Neural crest cell (in vitro differentiated cells): Measurements from ENCODE around the gene KRTAP6-2. TPM values are rescaled to one million over a fixed set of nuclear protein-coding genes. Genes with fewer than 3 reads are reported as not detected.

ENCODE experiments used
- DNase-seq: peaks from one replicate; pipeline ENCODE4 v3.0.0; 2021; ENCODE audit warnings: low read depth, mixed read lengths, low spot score
- H3K27ac Mint-ChIP-seq: one replicate; pipeline ENCODE4 v1.8.0; 2021; ENCODE audit warnings: mild to moderate bottlenecking, mixed read lengths; ENCODE audit not compliant: unreplicated experiment
- H3K27me3 Mint-ChIP-seq: 2 replicates; pipeline ENCODE4 v1.8.0; 2021; ENCODE audit warnings: low read depth, mild to moderate bottlenecking, mixed read lengths
- H3K36me3 Mint-ChIP-seq: 2 replicates; pipeline ENCODE4 v1.8.0; 2021; ENCODE audit warnings: low read depth, mild to moderate bottlenecking, mixed read lengths
- H3K4me1 Mint-ChIP-seq: 2 replicates; pipeline ENCODE4 v1.8.0; 2021; ENCODE audit warnings: mixed read lengths
- H3K4me3 Mint-ChIP-seq: one replicate; pipeline ENCODE4 v1.8.0; 2021; ENCODE audit warnings: mild to moderate bottlenecking, mixed read lengths
- H3K9me3 Mint-ChIP-seq: 2 replicates; pipeline ENCODE4 v1.8.0; 2021; ENCODE audit warnings: mixed read lengths
- CTCF ChIP-seq: fragments of 200-600 bp; sonication (generic); conservative IDR thresholded peaks from 2 replicates; pipeline ENCODE4 v1.5.0; 2021; ENCODE audit warnings: antibody characterized with exemption, mild to moderate bottlenecking
- total RNA-seq: library from RNA; stranded (reverse); gene quantifications from 2 replicates; pipeline ENCODE4 v1.2.1, GENCODE V29; 2021

Gene KRTAP6-2
- total RNA-seq, 1 donor from 2014 or later, result not detected

DNA sequence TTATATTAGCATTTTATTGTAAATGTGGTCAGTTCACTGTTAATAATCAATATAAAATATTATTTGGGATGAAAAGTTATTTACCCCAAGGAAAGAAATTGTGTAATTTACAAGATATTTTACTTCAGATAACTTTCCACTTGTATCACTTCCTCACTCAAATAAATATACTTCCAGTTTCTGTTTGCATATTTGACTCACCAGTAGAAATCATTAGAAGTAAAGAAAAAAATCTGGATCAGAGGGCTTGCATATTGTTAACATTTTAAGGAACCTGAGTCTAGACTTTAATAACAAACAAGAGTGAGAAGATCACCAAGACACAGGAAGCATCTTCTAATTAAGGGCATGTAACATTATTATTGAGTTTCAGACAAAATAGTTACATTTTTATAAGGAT lies 21.4 kb upstream of the KRTAP6-2 start:
- no peaks in the 10 kb centered on the region for H3K4me1 Mint-ChIP-seq
- H3K4me3 Mint-ChIP-seq, result no peak overlapping the region
- peaks cover 8% of the 10 kb centered on the region for H3K9me3 Mint-ChIP-seq
- H3K27ac Mint-ChIP-seq, result no peak overlapping the region
- TF ChIP-seq CTCF, result no peak
- no peaks in the 10 kb centered on the region for H3K27me3 Mint-ChIP-seq
- no peak for DNase-seq
- no peaks in the 10 kb centered on the region for H3K36me3 Mint-ChIP-seq

- H3K4me3 Mint-ChIP-seq, result no peak within 1 kb of the TSS
- H3K9me3 Mint-ChIP-seq, result peaks cover 6% of the 10 kb centered on the region
- no peak within 1 kb of the TSS for H3K27ac Mint-ChIP-seq
- no peak for DNase-seq
- no peaks in the 10 kb centered on the region for H3K27me3 Mint-ChIP-seq
- no peak for TF ChIP-seq CTCF
- H3K4me1 Mint-ChIP-seq, result no peaks in the 10 kb centered on the region
- H3K36me3 Mint-ChIP-seq, result peaks cover 2% of the 10 kb centered on the region
These were observed 17.4 kb upstream of the KRTAP6-2 start, which contains the start of gene KRTAP20-1 for GRCh38 chr21:30616125-30616524. TSS of gene KRTAP20-1 (plus strand) at chr21:30616425. CDS start at chr21:30616455, 30 bp downstream.

DNA sequence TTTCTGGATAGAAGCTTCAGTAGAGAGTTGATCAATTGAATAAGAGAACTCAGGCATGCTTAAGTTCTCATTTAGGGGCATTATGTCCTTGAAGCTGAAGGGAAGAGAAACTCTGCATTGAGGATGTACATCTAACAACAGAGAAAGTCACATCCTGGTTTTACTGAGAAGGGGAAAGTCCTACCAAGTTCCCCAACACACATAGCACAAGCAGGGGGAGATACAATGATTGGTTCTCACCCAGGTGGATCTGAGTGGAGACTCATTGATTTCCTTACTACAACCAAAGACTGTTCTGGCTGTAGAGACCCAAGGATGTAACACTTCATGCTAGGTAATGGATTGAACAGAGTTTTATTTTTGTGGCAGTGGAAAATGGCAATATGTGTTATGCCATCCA lies 16.5 kb upstream of the KRTAP6-2 start:
- Mint-ChIP-seq H3K27me3 (no peaks in the 10 kb centered on the region), H3K27ac (no peak overlapping the region), H3K9me3 (peaks cover 15% of the 10 kb centered on the region), H3K36me3 (peaks cover 2% of the 10 kb centered on the region), H3K4me3 (no peak overlapping the region), H3K4me1 (no peaks in the 10 kb centered on the region)
- no peak for TF ChIP-seq CTCF
- DNase-seq, result no peak

DNA sequence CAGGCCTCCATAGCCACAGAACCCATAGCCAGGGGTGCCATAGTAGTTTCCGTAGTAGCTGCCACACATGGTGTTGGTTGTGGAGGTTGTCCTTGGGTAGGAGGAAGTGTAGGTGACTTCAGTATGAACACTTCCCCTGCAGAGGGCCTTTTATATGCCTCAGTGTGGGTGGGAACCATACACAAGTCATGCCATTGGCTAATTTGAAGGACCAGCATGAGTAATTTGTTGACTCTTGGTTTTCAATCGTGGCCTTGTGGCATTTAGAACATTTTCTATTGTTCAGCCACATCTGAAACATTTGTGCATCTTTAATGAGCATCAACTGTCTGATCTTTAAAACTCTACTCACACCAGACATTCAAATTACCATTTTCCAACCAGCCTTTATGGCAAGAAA lies 15.1 kb upstream of the KRTAP6-2 start, which contains the start of gene KRTAP6-1:
KRTAP6-1 (minus strand) TSS at position 95 of the 400 bp plus-strand sequence; CDS start at position 69, 26 bp downstream.
- no peaks in the 10 kb centered on the region for H3K4me1 Mint-ChIP-seq
- no peak within 1 kb of the TSS for H3K4me3 Mint-ChIP-seq
- DNase-seq, result no peak
- TF ChIP-seq CTCF, result no peak
- peaks cover 2% of the 10 kb centered on the region for H3K36me3 Mint-ChIP-seq
- no peaks in the 10 kb centered on the region for H3K27me3 Mint-ChIP-seq
- no peak within 1 kb of the TSS for H3K27ac Mint-ChIP-seq
- peaks cover 16% of the 10 kb centered on the region for H3K9me3 Mint-ChIP-seq

DNA sequence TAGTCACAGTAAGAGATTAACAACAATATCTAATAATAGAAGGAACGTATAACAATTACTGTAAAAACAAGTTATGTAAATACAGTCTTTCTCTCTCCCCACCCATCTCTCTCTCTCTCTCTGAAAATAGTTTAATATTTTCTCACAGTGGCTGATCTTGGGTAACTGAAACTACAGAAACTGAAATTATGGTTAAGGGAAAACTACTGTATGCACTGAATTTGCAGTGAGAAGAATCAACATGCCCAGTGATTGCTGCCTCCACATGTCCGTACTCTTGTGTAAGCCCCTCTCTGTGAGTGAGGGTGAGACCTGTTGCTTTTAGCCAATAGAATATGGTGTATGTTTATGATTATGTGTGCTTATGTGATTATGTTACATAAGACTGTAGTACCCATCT lies 13.4 kb upstream of the KRTAP6-2 start:
- no peak for DNase-seq
- no peak overlapping the region for H3K27ac Mint-ChIP-seq
- no peaks in the 10 kb centered on the region for H3K27me3 Mint-ChIP-seq
- H3K4me1 Mint-ChIP-seq, result no peaks in the 10 kb centered on the region
- H3K36me3 Mint-ChIP-seq, result peaks cover 2% of the 10 kb centered on the region
- no peak overlapping the region for H3K4me3 Mint-ChIP-seq
- no peak for TF ChIP-seq CTCF
- H3K9me3 Mint-ChIP-seq, result peaks cover 16% of the 10 kb centered on the region
